HFF-Myc (cell line): ENCODE measurements around the gene PPP2R5A.

Source experiments
- DNase-seq: peaks from one replicate; pipeline ENCODE4 v3.0.0-alpha.2; 2011; ENCODE audit warnings: low read depth; ENCODE audit errors: extremely low read depth
- H3K4me3 ChIP-seq: replicated peaks from 2 replicates; pipeline ENCODE4 v1.5.1; 2011; ENCODE audit warnings: low read depth, mild to moderate bottlenecking, control low read depth, low read length
- TF ChIP-seq, protein P1 (sequence below): IDR thresholded peaks from 2 replicates; pipeline ENCODE4 v1.5.1; 2012; ENCODE audit warnings: mild to moderate bottlenecking, low read depth, low read length, control low read depth; ENCODE audit errors: missing control alignments

Gene PPP2R5A

DNA sequence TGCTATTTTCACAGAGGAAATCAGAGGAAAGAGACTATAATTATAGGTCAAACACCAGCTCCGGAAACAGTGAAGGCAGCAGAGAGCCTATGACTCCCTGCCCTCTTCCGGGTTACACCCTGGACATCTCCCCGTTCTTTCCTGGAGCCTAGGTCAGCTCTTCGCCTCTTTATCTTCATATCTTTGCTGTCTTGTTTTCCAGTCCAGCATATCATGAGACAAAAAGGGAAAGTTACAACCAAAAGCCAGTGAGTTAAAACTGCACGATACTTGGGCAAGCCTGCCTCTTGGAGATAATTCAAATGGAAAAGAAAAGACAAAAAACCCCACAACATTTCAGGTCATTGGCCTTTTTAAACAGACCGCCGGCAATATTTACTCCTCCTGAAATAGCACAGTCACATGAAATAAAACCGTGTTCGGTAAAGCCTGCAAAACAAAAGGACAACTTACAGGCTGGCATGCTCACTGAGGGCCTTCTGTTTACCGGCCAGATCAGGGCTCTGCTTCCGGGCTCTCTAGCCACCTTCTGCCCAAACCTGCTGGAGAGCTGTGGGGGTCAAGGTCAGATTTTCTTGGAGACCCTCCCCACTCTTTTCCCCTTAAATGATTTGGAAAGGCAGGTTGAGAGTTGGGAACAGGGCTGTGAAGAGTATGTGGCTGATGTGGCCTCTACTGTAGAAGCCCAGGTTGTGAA, 42.8 kb upstream of the PPP2R5A start:
- no peak overlapping the region for H3K4me3 ChIP-seq
- TF ChIP-seq, protein P1, sequence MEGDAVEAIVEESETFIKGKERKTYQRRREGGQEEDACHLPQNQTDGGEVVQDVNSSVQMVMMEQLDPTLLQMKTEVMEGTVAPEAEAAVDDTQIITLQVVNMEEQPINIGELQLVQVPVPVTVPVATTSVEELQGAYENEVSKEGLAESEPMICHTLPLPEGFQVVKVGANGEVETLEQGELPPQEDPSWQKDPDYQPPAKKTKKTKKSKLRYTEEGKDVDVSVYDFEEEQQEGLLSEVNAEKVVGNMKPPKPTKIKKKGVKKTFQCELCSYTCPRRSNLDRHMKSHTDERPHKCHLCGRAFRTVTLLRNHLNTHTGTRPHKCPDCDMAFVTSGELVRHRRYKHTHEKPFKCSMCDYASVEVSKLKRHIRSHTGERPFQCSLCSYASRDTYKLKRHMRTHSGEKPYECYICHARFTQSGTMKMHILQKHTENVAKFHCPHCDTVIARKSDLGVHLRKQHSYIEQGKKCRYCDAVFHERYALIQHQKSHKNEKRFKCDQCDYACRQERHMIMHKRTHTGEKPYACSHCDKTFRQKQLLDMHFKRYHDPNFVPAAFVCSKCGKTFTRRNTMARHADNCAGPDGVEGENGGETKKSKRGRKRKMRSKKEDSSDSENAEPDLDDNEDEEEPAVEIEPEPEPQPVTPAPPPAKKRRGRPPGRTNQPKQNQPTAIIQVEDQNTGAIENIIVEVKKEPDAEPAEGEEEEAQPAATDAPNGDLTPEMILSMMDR: no peak
- no peak for DNase-seq

DNA sequence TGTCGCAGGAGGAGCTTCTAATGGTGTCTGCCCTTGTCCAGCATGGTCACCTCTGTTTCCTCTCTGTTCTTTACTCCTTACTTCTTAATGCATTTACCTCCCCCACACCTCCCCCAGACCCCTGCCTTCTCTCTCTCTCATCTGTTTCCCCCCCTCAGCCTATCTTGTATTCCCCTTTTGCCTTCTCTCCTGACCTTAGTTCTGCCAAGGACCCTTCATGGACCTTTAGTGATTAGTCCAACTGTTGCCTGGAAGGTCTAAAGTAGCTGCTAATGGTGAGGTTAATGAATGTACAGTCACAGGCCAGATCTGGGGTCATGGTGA, 42.3 kb upstream of the PPP2R5A start:
- TF ChIP-seq, protein P1: no peak
- H3K4me3 ChIP-seq: no peak overlapping the region
- DNase-seq: no peak

DNA sequence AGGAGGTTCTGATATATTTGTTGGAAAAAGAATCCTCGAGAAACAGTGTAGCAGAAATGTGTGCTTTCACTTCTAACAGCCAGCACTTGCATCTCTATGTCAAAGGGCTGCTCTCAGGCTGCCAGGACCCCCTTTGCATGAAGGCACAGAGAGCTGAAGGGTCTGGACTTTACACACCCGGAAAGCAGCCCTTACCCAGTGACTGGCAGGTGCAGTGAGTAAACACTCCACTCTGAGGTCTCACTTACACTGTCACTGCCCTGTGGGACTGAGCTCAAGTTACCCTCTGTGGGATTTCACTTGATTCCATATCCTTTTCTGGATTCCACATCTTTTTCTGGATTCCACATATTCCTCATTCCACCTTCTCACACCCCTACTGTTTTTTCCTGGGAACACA, 40.8 kb upstream of the PPP2R5A start:
- DNase-seq: no peak
- TF ChIP-seq, protein P1: no peak
- H3K4me3 ChIP-seq: no peak overlapping the region

DNA sequence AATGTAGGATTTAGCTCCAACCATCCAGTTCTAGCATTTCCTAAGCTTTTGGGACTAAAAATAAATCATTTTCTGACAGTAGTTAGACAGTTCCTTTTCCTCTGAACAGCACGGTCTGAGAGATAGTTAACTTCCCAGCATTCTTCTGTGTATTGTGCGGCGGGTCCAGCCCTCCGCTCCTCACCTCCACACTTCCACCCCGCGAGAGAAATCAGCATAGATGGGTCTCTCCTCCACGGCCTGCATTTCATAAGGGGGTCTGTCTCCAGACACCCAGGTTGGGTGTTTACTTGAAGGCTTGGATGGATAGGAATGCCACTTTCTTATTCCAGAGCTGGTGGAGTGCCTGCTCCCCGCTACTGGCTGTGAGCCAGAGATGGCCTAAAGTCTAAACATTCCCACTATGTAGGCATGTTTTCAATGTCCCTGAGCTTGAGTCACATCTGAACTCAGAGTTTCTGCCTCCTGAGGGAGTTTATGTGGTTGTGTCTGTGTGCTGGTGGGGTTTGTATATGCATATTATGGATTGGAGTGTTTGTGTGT, 38.0 kb upstream of the PPP2R5A start:
- TF ChIP-seq, protein P1: no peak
- no peak overlapping the region for H3K4me3 ChIP-seq
- DNase-seq: no peak

DNA sequence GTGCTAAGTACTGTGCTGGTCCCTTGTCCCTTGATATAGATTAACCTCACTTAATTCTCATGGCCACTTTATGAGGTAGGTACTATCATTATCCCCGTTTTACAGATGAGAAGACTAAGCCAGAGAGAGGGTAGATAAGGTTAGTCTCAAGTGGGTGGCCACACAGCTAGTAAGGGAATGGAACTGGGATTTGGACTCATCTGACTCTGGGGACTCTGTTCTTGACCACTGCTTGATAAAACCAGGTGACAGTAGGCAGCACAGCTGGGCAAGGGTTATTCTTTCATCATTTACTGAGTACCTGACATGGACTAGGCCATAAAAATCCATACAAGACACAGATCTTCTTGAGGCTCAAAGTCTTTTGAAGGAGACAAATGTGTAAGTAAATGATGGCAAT, 37.2 kb upstream of the PPP2R5A start:
- TF ChIP-seq, protein P1: no peak
- no peak for DNase-seq
- no peak overlapping the region for H3K4me3 ChIP-seq

DNA sequence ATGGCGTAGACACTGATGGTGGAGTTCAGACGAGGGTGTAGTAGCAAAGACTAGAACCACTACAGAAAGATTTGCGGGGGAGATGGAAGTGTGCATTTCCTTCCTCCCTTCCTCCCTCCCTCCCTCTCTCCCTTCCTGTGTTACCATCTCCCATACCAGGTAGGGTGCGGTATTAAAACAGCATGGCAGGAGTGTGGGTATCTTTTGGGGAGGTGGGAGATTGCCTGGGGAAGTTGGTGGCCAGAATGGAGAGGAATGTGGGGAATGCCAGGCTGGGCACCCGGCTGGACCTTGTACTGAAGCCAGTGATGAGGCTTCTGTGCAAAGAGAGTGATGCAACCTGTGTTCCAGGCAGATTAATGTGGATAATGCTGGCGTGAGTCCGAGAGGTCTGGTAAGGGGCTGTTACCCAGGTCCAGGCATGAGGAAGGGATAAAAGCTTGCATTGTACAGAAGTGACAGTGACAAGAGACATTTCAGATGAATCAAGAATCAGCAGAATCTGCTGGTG, 30.3 kb upstream of the PPP2R5A start:
- TF ChIP-seq, protein P1: no peak
- DNase-seq: no peak
- no peak overlapping the region for H3K4me3 ChIP-seq

DNA sequence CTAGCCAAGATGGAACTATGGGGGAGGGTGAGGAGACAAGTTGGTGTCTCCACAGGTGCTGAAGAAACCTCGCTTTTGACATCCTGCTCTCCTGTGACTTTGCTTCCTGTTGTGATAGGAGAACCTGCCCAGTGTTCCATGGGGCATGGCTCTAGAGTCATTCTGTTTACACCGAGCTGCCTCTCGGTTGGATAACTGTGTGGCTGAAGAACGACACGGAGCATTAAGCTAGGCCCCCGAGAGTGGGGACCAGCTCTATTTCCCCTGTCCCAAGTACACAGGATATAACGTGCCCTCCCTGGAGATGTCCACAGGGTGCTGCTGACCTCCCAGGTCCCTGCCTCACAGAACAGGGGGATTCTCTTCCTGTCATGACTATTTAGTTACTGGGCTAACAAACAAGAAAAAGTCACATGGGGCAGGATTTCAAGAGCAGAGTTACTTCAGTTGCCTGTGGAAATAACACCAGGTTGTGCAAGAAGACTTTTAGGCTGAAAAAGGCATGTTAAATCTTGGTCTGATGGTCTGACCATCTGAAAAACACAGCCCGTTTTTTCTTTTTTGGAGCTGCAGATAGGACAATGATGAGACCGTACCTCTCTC, 29.4 kb upstream of the PPP2R5A start:
- H3K4me3 ChIP-seq: no peak overlapping the region
- DNase-seq: no peak
- TF ChIP-seq, protein P1: no peak
